ENCODE measurements around the gene WDR37. TPM values are rescaled to one million over a fixed set of nuclear protein-coding genes. Genes with fewer than 3 reads are reported as not detected.

The WDR37 gene
- total and polyA plus RNA-seq, 2 donors (not counting 1 experiment from before 2014, with no cell fraction given): 17.3 to 33.2 TPM

GRCh38 chr10:1015688-1016087, 40.5 kb upstream of the WDR37 start:
- ChIA-PET CTCF (no interaction called here), POLR2A (no interaction called here)
- Histone ChIP-seq H3K4me2 (replicated peaks; ENCODE audit: low read depth, low read length, poor library complexity, severe bottlenecking) (no peak overlapping the region), H3K9me3 (ENCODE audit: control extremely low read depth in 1 of 3, control insufficient read depth in 2 of 3, insufficient read depth in 1 of 3, low read length in 2 of 3) (no peaks in the 10 kb centered on the region), H3K36me3 (replicated peaks in 1 of 2; ENCODE audit: control extremely low read depth in 1 of 2, control insufficient read depth in 1 of 2, extremely low read depth in 1 of 2, insufficient read depth in 2 of 2, low read length in 1 of 2) (peaks cover 1 to 60% of the 10 kb centered on the region in 2 experiments), H3K4me3 (ENCODE audit: control extremely low read depth in 1 of 5, extremely low read depth in 1 of 5, insufficient read depth in 1 of 5, low read depth in 2 of 5, low read length in 4 of 5) (no peak overlapping the region), H3K4me1 (ENCODE audit: control insufficient read depth in 2 of 2, insufficient read depth in 2 of 2, low read length in 2 of 2) (no peaks in the 10 kb centered on the region), H4K20me1 (ENCODE audit: control insufficient read depth, insufficient read depth, low read length, poor library complexity, severe bottlenecking) (no peaks in the 10 kb centered on the region), H2AFZ (ENCODE audit: insufficient read depth, low read depth, low read length, poor library complexity, severe bottlenecking) (no peak overlapping the region), H3K79me2 (ENCODE audit: control insufficient read depth, insufficient read depth, low read length) (no peaks in the 10 kb centered on the region), H3K27me3 (replicated peaks in 1 of 4; ENCODE audit: control extremely low read depth in 1 of 4, control insufficient read depth in 3 of 4, insufficient read depth in 4 of 4, low read length in 3 of 4) (no peaks in the 10 kb centered on the region), H3K9ac (ENCODE audit: low read length) (no peak overlapping the region), H3K27ac (ENCODE audit: low read length in 2 of 2) (no peak overlapping the region)
- Mint-ChIP-seq H3K4me1 (no peaks in the 10 kb centered on the region), H3K27me3 (no peaks in the 10 kb centered on the region), H3K27ac (no peak overlapping the region), H3K9me3 (ENCODE audit: insufficient read depth) (no peaks in the 10 kb centered on the region), H3K4me3 (no peak overlapping the region)
- DNase-seq: no peak
- no peak for TF ChIP-seq EZH2 (IDR thresholded peaks at IDR 0.05; ENCODE audit: borderline replicate concordance, insufficient read depth, low read depth, low read length, poor library complexity, severe bottlenecking)
- no peak for TF ChIP-seq CTCF (IDR thresholded peaks at IDR 0.05)
- intact Hi-C loops (cut with micrococcal nuclease): no loop called here
- no peak for ATAC-seq (ENCODE audit: low read depth)
- WGBS (ENCODE audit: insufficient coverage): 97% methylated on average over 10 of the region's 11 CpGs

- no peak overlapping the region for H3K9ac ChIP-seq (ENCODE audit: low read length)
- H4K20me1 ChIP-seq (ENCODE audit: control insufficient read depth, insufficient read depth, low read length, poor library complexity, severe bottlenecking): no peaks in the 10 kb centered on the region
- ChIA-PET POLR2A (no interaction called here), CTCF (no interaction called here)
- no peak overlapping the region for H3K27ac ChIP-seq (ENCODE audit: low read length in 2 of 2)
- TF ChIP-seq EZH2 (IDR thresholded peaks at IDR 0.05; ENCODE audit: borderline replicate concordance, insufficient read depth, low read depth, low read length, poor library complexity, severe bottlenecking): no peak
- TF ChIP-seq CTCF (IDR thresholded peaks at IDR 0.05): no peak
- H3K9me3 ChIP-seq (ENCODE audit: control extremely low read depth in 1 of 3, control insufficient read depth in 2 of 3, insufficient read depth in 1 of 3, low read length in 2 of 3): no peaks in the 10 kb centered on the region
- intact Hi-C loops (cut with micrococcal nuclease): no loop called here
- ATAC-seq (ENCODE audit: low read depth) (no peak), DNase-seq (no peak)
- no peak overlapping the region for H3K4me3 ChIP-seq (ENCODE audit: control extremely low read depth in 1 of 5, extremely low read depth in 1 of 5, insufficient read depth in 1 of 5, low read depth in 2 of 5, low read length in 4 of 5)
- Mint-ChIP-seq H3K4me1 (no peaks in the 10 kb centered on the region), H3K27ac (no peak overlapping the region), H3K27me3 (no peaks in the 10 kb centered on the region), H3K4me3 (no peak overlapping the region), H3K9me3 (ENCODE audit: insufficient read depth) (no peaks in the 10 kb centered on the region)
- H2AFZ ChIP-seq (ENCODE audit: insufficient read depth, low read depth, low read length, poor library complexity, severe bottlenecking): no peak overlapping the region
- H3K27me3 ChIP-seq (replicated peaks in 1 of 4; ENCODE audit: control extremely low read depth in 1 of 4, control insufficient read depth in 3 of 4, insufficient read depth in 4 of 4, low read length in 3 of 4): no peaks in the 10 kb centered on the region
- 94% methylated on average over 3 of the region's 10 CpGs for WGBS (ENCODE audit: insufficient coverage)
- peaks cover 0 to 32% of the 10 kb centered on the region in 2 experiments for H3K36me3 ChIP-seq (replicated peaks in 1 of 2; ENCODE audit: control extremely low read depth in 1 of 2, control insufficient read depth in 1 of 2, extremely low read depth in 1 of 2, insufficient read depth in 2 of 2, low read length in 1 of 2)
- H3K79me2 ChIP-seq (ENCODE audit: control insufficient read depth, insufficient read depth, low read length): no peaks in the 10 kb centered on the region
- no peak overlapping the region for H3K4me2 ChIP-seq (replicated peaks; ENCODE audit: low read depth, low read length, poor library complexity, severe bottlenecking)
- no peaks in the 10 kb centered on the region for H3K4me1 ChIP-seq (ENCODE audit: control insufficient read depth in 2 of 2, insufficient read depth in 2 of 2, low read length in 2 of 2)
Measured at GRCh38 chr10:1019362-1019761, 36.8 kb upstream of the WDR37 start.

Data from B cell (primary cell).